ENCODE measurements around the gene FIGNL2.

FIGNL2 gene

DNA sequence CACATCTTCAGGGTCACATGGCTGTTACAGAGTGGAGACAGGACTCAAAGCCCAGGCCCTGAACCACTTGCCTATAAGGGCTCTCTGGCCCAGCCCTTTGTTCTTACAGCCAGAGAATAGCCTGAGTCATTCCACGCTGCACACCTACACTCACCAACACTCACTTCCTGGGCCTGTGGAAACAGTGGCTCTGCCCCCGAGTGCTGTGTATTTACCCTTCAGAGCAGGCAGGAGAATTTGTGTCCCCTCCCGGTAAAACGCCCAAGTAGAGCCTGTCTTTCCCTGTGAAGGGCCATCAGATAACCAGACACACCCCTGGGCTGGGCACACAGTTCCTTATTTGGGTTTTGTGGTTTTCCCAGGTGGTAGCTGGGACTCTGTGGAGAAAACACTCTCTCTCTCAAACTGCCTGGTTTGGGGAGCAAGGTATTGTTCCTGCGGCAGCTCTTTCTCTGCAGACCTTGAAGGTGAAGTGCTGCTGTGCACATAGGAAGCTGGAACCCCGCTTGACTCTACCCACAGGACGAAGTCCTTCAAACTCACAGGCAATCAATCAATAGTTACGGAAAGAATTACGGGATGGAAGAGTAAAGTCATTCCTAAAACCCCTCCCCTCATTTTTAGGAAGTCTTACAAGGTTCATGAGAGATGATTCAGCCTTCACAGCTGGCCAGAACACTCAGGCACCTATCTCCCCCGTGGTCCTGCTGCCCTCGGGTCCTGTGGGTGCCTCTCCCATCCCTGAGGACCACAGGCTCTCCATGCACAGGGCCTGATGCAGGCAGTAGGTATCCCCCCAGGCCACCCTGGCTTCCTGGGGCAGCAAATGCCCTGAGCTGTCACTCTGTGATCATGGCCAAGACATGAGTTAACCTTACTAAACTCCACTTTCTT is 20.3 kb downstream of the FIGNL2 start:
- Histone ChIP-seq H3K9me3 (ENCODE audit: control insufficient read depth, insufficient read depth, low read length) (no peaks in the 10 kb centered on the region), H3K4me1 (ENCODE audit: insufficient read depth, low read length) (peaks cover 50% of the 10 kb centered on the region), H3K36me3 (ENCODE audit: insufficient read depth, low read length) (no peaks in the 10 kb centered on the region), H3K9ac (ENCODE audit: low read depth, low read length) (no peak overlapping the region)

DNA sequence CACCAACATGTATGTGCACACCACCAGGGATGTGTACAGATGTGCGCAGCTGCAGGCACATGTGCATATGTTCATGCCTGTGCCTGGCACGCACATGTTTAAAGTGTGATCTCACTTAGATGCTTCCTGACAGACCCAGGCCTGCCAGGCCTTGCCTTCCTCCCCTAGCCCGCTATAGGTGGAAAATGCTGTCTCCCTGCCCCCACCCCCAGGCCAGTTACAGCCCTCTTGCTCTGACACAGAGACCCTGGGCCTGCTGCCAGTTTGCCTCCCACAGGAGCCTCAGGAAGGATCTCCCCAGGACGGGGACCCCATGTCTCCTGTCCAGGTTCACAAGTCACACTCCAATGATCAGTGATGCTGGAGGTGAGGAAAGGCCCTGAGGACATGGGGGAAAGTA is 21.6 kb downstream of the FIGNL2 start:
- H3K9me3 ChIP-seq (ENCODE audit: control insufficient read depth, insufficient read depth, low read length): no peaks in the 10 kb centered on the region
- H3K4me1 ChIP-seq (ENCODE audit: insufficient read depth, low read length): peaks cover 42% of the 10 kb centered on the region
- no peak overlapping the region for H3K9ac ChIP-seq (ENCODE audit: low read depth, low read length)
- no peaks in the 10 kb centered on the region for H3K36me3 ChIP-seq (ENCODE audit: insufficient read depth, low read length)

DNA sequence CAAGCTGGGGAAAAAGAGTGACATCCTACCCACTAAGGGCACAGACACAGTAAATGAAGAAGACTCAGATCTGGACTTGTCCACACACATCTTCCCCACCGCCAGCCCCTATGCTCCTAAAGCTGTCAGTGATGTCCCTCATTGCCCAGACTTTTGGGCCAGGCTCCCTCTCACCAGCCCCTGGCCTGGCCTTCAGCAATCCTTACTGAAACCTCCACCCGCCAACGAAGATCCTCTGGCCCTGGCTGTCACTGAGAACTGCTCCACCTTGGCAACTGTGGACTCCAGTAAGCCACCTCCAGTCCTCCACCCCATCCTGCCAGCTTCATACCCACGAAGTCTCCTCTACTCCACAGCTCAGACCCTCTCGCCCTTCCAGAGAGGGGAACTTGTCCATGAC is 23.3 kb downstream of the FIGNL2 start:
- no peaks in the 10 kb centered on the region for H3K36me3 ChIP-seq (ENCODE audit: insufficient read depth, low read length)
- H3K9me3 ChIP-seq (ENCODE audit: control insufficient read depth, insufficient read depth, low read length): no peaks in the 10 kb centered on the region
- H3K9ac ChIP-seq (ENCODE audit: low read depth, low read length): no peak overlapping the region
- H3K4me1 ChIP-seq (ENCODE audit: insufficient read depth, low read length): peaks cover 31% of the 10 kb centered on the region

DNA sequence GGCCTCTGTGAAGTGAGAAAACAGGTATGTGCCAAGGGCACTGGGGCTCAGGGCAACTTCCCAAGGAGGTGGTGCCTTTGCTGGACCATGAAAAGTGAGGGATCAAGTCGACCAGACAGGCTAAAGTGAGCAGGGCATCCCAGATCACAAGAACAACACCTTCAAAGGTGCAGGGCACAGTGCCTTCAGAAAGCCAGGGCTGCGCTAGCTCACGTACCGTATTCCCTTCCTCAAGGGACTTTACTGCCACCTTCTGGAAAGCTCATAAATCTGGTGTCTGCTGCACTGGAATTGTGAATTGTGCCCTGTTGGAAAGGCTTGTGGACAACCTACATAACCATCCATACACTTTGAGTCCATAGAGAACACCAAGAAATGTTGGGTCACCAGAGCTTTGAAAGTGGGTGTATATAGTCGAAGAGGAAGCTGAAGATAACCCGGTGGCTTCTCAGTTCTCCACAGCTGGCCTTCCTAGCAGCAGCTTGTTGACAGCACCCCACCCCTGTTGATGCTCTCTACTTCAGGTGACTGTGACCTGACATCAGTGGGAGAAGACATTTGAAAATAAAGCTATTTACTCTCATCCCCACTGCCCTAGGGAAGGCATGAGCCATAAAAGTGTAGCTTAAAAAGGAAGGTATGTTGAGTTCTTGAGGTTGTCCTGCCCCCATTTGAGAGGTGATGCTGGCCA is 24.5 kb downstream of the FIGNL2 start:
- H3K9me3 ChIP-seq (ENCODE audit: control insufficient read depth, insufficient read depth, low read length): no peaks in the 10 kb centered on the region
- H3K4me1 ChIP-seq (ENCODE audit: insufficient read depth, low read length): peaks cover 24% of the 10 kb centered on the region
- no peaks in the 10 kb centered on the region for H3K36me3 ChIP-seq (ENCODE audit: insufficient read depth, low read length)
- H3K9ac ChIP-seq (ENCODE audit: low read depth, low read length): no peak overlapping the region

DNA sequence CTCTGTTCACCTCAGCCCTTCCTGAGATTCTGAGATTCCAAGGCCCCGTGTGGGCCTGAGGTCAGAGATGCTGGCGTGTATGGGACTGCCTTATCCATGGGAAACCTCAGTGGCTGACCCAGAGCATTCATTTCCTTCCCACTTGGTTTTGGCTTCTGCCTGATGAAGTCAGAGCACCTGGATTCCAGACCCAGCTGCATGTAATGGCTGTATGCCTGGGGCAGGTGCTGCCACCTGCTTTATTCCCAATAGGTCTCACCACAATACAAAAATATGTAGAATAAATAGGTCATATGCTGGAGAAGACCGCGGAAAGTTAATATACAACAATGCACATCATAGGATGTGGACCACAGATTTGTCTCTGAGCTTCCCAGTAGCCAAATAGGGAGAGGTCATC is 25.6 kb downstream of the FIGNL2 start:
- no peaks in the 10 kb centered on the region for H3K9me3 ChIP-seq (ENCODE audit: control insufficient read depth, insufficient read depth, low read length)
- peaks cover 13% of the 10 kb centered on the region for H3K4me1 ChIP-seq (ENCODE audit: insufficient read depth, low read length)
- H3K9ac ChIP-seq (ENCODE audit: low read depth, low read length): no peak overlapping the region
- H3K36me3 ChIP-seq (ENCODE audit: insufficient read depth, low read length): no peaks in the 10 kb centered on the region

DNA sequence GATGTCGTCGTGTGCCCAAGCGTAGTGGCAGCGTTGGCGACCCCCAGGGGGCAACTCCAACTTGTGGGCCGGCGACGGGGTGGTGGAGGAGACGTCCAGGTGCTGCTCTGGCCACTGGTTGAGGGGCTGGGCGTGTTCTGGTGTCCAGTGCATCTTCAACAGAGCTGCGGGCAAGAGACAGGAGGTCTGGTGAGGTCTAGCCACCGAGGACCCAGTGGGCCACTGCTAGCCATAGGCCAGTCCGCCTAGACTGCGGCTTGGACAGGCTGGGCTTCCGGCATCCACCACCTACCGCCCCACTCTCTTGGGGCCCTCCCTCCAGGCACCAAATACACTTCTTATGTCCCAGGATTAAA is 26.3 kb downstream of the FIGNL2 start:
- Histone ChIP-seq H3K9me3 (ENCODE audit: control insufficient read depth, insufficient read depth, low read length) (no peaks in the 10 kb centered on the region), H3K4me1 (ENCODE audit: insufficient read depth, low read length) (peaks cover 10% of the 10 kb centered on the region), H3K36me3 (ENCODE audit: insufficient read depth, low read length) (no peaks in the 10 kb centered on the region), H3K9ac (ENCODE audit: low read depth, low read length) (peak overlapping the region; percentile 40; the same call in 1 of the 2 replicates)

DNA sequence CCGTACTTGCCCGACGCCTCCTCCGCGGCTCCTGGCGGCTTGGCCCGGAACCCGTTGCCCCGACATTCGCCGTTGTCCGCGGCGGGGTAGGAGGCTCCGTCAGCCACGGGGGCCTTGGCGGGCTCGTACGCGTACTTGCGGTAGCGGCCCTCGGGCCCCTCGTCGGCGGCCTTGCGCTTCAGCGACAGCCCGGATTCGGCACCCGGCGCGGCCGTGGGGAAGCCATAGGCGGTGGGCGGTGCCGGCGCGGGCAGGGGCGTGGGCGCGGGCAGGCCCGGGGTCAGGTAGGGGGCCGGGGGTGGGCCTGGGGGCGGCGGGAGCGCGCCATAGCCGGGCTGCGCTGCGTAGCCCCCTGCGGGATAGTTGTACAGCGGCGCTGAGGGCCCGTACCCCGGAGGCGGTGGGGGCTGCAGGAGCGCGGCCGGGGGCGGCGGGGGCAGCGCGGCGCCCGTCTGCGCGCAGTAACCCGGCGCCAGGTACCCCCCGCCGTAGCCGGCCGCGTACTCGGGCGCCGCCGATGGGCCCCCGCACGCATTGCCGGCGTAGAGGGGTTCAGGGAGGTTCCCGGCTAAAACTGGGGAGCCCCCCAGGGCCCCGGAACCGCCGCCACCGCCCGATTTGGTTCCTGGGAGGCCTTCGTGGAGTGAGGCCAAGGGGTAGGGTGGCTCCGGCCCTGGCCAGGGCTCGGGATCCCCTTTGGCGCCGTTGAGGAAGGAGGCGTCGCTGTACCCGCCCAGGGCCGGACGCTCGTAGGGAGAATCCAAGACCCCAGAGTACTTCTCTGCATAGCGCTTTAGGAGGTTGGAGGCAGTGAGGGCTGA is 26.9 kb downstream of the FIGNL2 start:
- Histone ChIP-seq H3K9ac (ENCODE audit: low read depth, low read length) (peak overlapping the region; percentile 81), H3K36me3 (ENCODE audit: insufficient read depth, low read length) (no peaks in the 10 kb centered on the region), H3K9me3 (ENCODE audit: control insufficient read depth, insufficient read depth, low read length) (no peaks in the 10 kb centered on the region), H3K4me1 (ENCODE audit: insufficient read depth, low read length) (peaks cover 4% of the 10 kb centered on the region)

DNA sequence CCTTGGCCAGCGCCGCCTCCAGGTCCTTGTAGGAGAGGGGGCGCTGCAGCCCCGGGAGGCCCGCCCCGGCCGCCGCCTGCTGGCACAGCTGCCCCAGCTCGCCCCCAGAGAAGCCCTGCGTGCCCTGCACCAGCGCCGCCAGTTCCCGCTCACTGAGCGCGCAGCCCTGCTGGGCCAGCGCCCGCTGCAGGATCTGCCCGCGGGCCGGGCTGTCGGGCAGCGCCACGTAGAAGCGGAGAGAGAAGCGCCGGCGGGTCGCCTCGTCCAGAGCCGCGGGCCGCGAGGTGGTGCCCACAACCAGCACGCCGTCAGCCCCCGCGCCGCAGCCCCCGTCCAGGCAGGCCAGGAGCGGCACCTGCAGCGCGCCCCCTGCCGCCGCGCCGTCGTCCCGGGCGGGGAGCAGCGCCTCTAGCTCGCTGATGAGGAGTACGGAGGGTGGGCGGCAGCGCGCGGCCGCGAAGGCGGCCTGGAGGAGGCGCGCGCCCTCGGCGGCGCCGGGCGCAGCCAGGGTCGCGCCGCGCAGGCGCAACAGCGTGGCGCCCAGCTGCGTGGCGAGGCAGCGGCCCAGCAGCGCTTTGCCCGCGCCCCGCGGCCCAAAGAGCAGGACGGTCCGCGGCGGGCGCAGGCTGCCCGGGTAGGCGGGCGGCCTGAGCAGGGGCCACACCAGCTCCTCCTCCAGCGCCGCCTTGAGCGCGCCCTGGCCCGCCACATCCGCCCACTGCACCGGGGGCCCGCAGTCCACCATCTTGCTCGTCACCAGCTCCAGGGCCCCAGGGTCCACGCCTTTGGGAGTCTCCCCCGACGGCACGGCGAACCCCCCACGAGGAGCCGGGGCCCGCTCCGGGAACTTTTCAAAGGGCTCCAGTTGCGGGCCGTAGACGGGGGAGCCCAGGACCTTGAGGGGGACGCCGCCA is 27.7 kb downstream of the FIGNL2 start:
- H3K36me3 ChIP-seq (ENCODE audit: insufficient read depth, low read length): no peaks in the 10 kb centered on the region
- H3K9me3 ChIP-seq (ENCODE audit: control insufficient read depth, insufficient read depth, low read length): no peaks in the 10 kb centered on the region
- peak overlapping the region; percentile 81 for H3K9ac ChIP-seq (ENCODE audit: low read depth, low read length)
- peaks cover 4% of the 10 kb centered on the region for H3K4me1 ChIP-seq (ENCODE audit: insufficient read depth, low read length)

DNA sequence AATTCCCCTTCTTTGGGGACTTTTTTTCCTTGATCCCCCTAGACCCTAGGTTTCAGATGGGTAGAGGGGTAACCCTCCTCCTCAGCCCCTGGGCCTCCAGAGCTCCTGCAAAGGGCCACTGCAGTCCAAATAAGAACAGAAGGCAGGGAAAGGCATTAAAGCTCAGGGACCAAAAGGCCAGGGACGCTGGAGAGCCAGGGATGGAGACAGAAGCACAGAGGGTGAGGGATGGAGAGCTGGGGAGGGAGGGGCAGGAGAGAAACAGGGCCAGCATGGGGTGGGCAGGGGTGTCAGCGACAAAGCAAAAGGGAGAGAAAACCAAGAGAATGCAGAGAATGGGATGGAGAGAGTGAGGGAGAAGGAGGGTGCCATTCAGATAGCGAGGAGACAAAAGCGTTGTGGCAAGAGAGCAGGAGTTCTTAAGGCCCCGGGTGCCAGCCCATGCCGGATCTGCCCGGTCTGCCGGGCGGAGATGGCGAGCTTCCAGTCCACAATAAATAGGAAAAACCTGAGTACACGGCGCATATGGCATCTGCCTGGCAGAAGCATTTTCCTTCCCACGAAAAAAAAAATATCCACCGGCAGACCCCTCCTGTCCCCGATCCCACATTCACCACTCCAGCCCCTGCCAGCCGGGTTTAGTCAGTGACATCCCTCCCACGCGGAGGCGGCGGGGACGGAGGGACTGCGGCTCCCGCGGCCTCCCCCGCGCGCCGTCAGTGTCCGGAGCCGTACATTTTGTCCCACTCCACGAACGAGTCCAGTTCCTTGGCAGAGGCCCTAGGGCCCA is 28.6 kb downstream of the FIGNL2 start:
- peaks cover 6% of the 10 kb centered on the region for H3K4me1 ChIP-seq (ENCODE audit: insufficient read depth, low read length)
- no peaks in the 10 kb centered on the region for H3K9me3 ChIP-seq (ENCODE audit: control insufficient read depth, insufficient read depth, low read length)
- peak overlapping the region; percentile 81 for H3K9ac ChIP-seq (ENCODE audit: low read depth, low read length)
- H3K36me3 ChIP-seq (ENCODE audit: insufficient read depth, low read length): no peaks in the 10 kb centered on the region

DNA sequence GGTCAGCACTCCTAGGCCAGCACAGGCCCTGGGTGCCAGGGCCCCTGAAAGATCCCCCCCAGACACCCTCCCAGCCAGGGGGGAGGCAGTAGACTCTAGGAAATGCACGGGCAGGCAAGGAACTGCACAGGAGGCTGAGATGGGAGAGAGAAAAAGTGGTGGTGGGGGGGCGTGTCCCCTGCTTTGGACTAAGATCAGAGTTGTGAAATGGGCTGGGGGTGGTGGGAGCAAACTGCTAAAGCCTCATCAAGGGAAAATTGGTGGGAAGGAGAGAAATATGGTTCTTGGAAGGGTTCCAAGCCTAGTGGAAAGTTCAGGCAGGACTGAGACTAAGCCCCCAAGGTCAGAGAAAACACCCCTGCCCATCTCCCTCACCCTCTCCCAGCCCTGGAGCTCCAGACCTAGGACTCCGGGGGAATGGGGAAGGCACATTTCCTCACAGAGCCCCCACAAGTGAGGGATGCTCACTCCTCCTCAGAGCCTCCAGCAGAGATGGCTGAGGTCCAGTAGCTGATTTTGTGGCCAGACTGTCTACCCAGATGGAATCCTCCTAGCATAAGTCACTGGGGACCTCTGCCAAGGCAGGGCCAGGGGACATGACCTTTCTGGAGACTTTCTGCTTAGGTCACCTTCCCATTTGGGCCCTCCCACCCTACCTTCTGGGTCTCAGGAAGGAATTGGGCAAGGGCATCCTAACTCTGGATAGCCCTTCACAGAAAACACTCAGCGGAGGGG is 29.8 kb downstream of the FIGNL2 start:
- H3K9me3 ChIP-seq (ENCODE audit: control insufficient read depth, insufficient read depth, low read length): no peaks in the 10 kb centered on the region
- no peak overlapping the region for H3K9ac ChIP-seq (ENCODE audit: low read depth, low read length)
- peaks cover 7% of the 10 kb centered on the region for H3K4me1 ChIP-seq (ENCODE audit: insufficient read depth, low read length)
- no peaks in the 10 kb centered on the region for H3K36me3 ChIP-seq (ENCODE audit: insufficient read depth, low read length)

DNA sequence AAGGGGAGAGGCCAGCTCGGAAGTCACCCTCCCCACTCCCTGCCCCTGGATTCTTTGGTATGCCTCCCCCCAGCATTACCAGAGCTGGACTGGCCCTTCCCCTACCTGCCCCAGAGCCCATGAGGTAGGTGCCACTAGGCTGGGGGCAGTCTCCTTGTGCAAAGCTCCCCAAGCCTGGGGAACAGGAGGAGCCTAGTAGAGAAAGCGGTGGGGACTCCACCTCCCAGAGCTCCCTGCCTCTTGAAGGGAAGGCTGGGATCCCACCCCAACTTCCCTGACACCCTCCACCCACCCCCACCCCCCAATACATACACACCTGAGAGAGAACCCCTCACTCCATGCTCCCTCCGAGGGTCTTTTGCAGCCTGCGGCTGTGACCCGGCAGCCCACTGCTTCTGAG is 30.4 kb downstream of the FIGNL2 start:
- H3K4me1 ChIP-seq (ENCODE audit: insufficient read depth, low read length): peaks cover 7% of the 10 kb centered on the region
- no peaks in the 10 kb centered on the region for H3K36me3 ChIP-seq (ENCODE audit: insufficient read depth, low read length)

DNA sequence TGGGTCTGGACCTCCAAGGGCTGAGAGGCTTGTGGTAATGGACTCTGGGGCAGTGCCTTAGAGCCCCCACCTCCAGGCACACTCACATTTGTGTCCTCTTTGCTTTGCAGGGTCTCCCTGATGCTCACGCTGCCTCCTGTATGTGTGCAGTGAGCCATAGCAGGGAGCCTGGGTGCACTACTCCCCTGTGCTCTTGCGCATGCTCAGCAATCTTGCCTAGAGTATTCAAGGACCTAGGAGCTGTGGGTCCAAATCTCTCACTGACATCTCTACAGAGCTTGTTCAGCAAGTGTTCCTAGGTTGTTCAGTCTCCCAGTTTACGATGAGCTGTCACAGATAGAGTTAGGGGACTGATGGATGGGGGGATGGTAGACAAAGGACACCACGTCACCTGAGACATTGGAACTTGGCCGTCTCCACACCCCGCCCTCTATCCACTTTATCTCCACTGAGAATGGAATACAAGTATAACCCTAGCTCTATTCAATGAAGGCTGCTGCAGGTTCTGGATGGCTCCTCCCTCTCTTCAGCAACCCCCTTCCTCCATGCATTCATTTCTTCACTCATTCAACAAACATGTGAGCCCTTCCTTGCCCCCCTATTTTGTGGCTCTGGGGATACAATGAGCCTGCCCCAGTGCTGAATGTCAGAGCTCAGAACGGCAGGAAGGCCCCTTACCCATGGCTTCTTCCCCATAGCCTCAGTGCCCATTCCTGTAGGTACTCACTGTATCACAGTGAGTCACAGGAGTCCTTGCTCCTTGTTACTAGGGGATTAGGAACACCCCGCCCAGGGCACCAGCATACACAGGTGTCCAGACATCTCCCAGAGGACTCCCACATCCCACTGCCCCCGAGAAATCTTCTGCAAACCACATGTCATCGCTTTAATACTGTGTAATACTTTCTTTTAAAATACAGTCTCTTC is 31.2 kb downstream of the FIGNL2 start:
- peaks cover 7% of the 10 kb centered on the region for H3K4me1 ChIP-seq (ENCODE audit: insufficient read depth, low read length)
- H3K9me3 ChIP-seq (ENCODE audit: control insufficient read depth, insufficient read depth, low read length): no peaks in the 10 kb centered on the region
- no peaks in the 10 kb centered on the region for H3K36me3 ChIP-seq (ENCODE audit: insufficient read depth, low read length)
- no peak overlapping the region for H3K9ac ChIP-seq (ENCODE audit: low read depth, low read length)

More for the DNA sequence above, 30.4 kb downstream of the FIGNL2 start:
- Histone ChIP-seq H3K9me3 (ENCODE audit: control insufficient read depth, insufficient read depth, low read length) (no peaks in the 10 kb centered on the region), H3K9ac (ENCODE audit: low read depth, low read length) (no peak overlapping the region)
